HCEC 1CT (cell line): ENCODE measurements around the gene CHCHD6.

Source experiments
- DNase-seq: peaks from one replicate; pipeline ENCODE4 v3.0.0-alpha.2; 2017

The CHCHD6 gene

GRCh38 chr3:126926684-126927400, 222.8 kb downstream of the CHCHD6 start:
- peak; percentile 81 for DNase-seq

GRCh38 chr3:126927401-126927750, 223.3 kb downstream of the CHCHD6 start:
- DNase-seq, result no peak

- DNase-seq, result no peak
Observed at GRCh38 chr3:126927846-126928245, 223.8 kb downstream of the CHCHD6 start.

GRCh38 chr3:126928921-126929474, 225.0 kb downstream of the CHCHD6 start:
- no peak for DNase-seq

- no peak for DNase-seq
Observed at GRCh38 chr3:126930936-126931600, 227.0 kb downstream of the CHCHD6 start.

GRCh38 chr3:126931806-126932187, 227.8 kb downstream of the CHCHD6 start:
- peak; percentile 6 for DNase-seq

GRCh38 chr3:126932188-126932931, 228.3 kb downstream of the CHCHD6 start:
- peak; percentile 45 for DNase-seq

GRCh38 chr3:126934031-126934531, 230.0 kb downstream of the CHCHD6 start:
- no peak for DNase-seq

GRCh38 chr3:126934991-126935390, 231.0 kb downstream of the CHCHD6 start:
- DNase-seq, result no peak

- no peak for DNase-seq
Observed at GRCh38 chr3:126935756-126936509, 231.9 kb downstream of the CHCHD6 start.

- no peak for DNase-seq
Observed at GRCh38 chr3:126936853-126937425, 232.9 kb downstream of the CHCHD6 start.

- no peak for DNase-seq
Observed at GRCh38 chr3:126937533-126937932, 233.5 kb downstream of the CHCHD6 start.

GRCh38 chr3:126937973-126938372, 233.9 kb downstream of the CHCHD6 start:
- DNase-seq, result no peak

GRCh38 chr3:126938520-126939337, 234.7 kb downstream of the CHCHD6 start:
- DNase-seq, result no peak

GRCh38 chr3:126939338-126939718, 235.3 kb downstream of the CHCHD6 start:
- DNase-seq, result no peak

GRCh38 chr3:126939733-126940132, 235.7 kb downstream of the CHCHD6 start:
- no peak for DNase-seq

GRCh38 chr3:126941721-126942270, 237.8 kb downstream of the CHCHD6 start:
- no peak for DNase-seq

- no peak for DNase-seq
Observed at GRCh38 chr3:126944089-126944965, 240.3 kb downstream of the CHCHD6 start.

GRCh38 chr3:126945171-126945721, 241.2 kb downstream of the CHCHD6 start:
- no peak for DNase-seq

- DNase-seq, result no peak
Observed at GRCh38 chr3:126945891-126946290, 241.9 kb downstream of the CHCHD6 start.
